ENCODE measurements around the gene TUBA1C. TPM values are rescaled to one million over a fixed set of nuclear protein-coding genes. Genes with fewer than 3 reads are reported as not detected.
"Not testable (repeated sequence)": the region's sequence is repeated elsewhere in the genome, so short reads cannot be mapped to it uniquely, and the experiment has no call there.

Gene TUBA1C
- total and polyA plus RNA-seq, 8 donors, result 63.7 to 403 (median 155) TPM

DNA sequence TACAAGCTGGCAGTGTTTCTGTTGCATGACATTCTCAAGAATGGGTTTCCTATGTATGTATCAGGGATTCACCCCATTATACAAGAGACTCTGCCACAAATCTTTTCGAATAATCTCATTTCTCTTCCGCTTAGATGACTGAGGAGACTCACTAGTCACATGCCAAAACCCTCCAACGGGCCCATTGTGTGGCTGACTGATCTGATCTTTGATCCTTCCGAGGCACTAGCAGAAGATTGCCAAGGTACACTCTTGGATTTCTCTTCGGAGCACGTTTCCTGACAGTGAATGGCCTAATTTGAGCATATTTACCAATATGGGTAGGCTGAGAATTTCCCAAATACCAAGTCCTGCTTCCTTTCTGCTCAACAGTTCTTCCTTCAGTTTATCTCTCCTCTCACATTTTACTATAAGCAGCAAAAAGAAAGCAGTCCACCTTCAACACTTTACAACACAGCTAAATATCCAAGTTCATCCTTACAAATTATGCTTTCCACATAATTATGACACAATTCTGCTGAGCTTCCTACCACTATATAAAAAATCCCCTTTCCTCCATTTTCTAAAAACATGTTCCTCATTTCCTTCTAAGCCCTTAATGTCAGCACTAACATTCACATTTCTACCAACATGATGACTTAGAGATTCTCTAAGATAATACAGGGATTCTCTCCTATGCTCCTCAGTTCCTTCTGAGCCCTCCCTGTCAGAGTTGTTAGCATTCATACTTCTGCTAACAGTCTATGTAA is 41.1 kb downstream of the TUBA1C start:
- no peaks in the 10 kb centered on the region for H3K9me3 ChIP-seq

DNA sequence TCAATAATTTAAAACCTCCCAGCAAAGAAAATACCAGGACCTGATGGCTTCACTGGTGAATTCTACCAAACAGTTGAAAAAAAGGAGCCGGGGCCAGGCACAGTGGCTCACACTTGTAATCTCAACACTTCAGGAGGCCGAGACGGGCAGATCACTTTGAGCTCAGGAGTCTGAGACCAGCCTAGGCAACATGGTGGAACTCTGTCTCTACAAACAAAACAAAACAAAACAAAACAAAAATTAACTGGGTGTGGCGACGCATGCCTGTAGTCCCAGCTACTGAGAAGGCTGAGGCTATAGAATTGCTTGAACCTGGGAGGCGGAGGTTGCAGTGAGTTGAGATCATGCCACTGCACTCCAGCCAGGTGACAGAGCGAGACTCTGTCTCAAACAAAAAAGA is 44.5 kb downstream of the TUBA1C start:
- TF ChIP-seq POLR2AphosphoS5 (IDR thresholded peaks at IDR 0.05) (no peak), EP300 (IDR thresholded peaks at IDR 0.05) (no peak), POLR2A (IDR thresholded peaks at IDR 0.05) (no peak), CTCF (IDR thresholded peaks at IDR 0.05) (no peak)
- no peak overlapping the region for H3K27ac ChIP-seq
- no peak for DNase-seq

More for the DNA sequence above, 41.1 kb downstream of the TUBA1C start:
- H3K27me3 ChIP-seq, result peaks cover 0 to 47% (median 0%) of the 10 kb centered on the region in 3 donors
- no peak overlapping the region for H3K27ac ChIP-seq
- H3K4me3 ChIP-seq, result no peak overlapping the region
- TF ChIP-seq POLR2A (IDR thresholded peaks at IDR 0.05) (no peak), CTCF (IDR thresholded peaks at IDR 0.05) (no peak), POLR2AphosphoS5 (IDR thresholded peaks at IDR 0.05) (no peak)
- intact Hi-C loops (cut with DNase I; ENCODE audit: low total_unique reads), result no loop called here
- WGBS, 5 donors, result 52 to 69% (median 65%) methylated on average over 6 of the region's 6 CpGs
- no peaks in the 10 kb centered on the region for H3K4me1 ChIP-seq
- no peak for DNase-seq
- H3K36me3 ChIP-seq, result no peaks in the 10 kb centered on the region

DNA sequence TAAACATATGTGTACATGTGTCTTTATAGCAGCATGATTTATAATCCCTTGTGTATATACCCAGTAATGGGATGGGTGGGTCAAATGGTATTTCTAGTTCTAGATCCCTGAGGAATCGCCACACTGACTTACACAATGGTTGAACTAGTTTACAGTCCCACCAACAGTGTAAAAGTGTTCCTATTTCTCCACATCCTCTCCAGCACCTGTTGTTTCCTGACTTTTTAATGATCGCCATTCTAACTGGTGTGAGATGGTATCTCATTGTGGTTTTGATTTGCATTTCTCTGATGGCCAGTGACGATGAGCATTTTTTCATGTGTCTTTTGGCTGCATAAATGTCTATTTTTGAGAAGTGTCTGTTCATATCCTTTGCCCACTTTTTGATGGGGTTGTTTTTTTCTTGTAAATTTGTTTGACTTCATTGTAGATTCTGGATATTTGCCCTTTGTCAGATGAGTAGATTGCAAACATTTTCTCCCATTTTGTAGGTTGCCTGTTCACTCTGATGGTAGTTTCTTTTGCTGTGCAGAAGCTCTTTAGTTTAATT is 45.6 kb downstream of the TUBA1C start:
- intact Hi-C loops (cut with DNase I; ENCODE audit: low total_unique reads); H3K4me3 ChIP-seq; DNase-seq; H3K36me3 ChIP-seq; H3K9me3 ChIP-seq; H3K4me1 ChIP-seq; H3K27ac ChIP-seq: not testable (repeated sequence)
- H3K27me3 ChIP-seq, result peaks cover 0 to 22% (median 0%) of the 10 kb centered on the region in 3 donors
- 34 to 75% (median 69%) methylated on average over 1 to 2 of the region's 3 CpGs for WGBS, 5 donors

More for the DNA sequence above, 44.5 kb downstream of the TUBA1C start:
- Histone ChIP-seq H3K9me3 (no peaks in the 10 kb centered on the region), H3K36me3 (no peaks in the 10 kb centered on the region), H3K4me3 (no peak overlapping the region), H3K27me3 (peaks cover 0 to 25% (median 0%) of the 10 kb centered on the region in 3 donors), H3K4me1 (no peaks in the 10 kb centered on the region)
- WGBS, 5 donors, result 83 to 88% (median 86%) methylated on average over 7 of the region's 7 CpGs
- intact Hi-C loops (cut with DNase I; ENCODE audit: low total_unique reads), result no loop called here

DNA sequence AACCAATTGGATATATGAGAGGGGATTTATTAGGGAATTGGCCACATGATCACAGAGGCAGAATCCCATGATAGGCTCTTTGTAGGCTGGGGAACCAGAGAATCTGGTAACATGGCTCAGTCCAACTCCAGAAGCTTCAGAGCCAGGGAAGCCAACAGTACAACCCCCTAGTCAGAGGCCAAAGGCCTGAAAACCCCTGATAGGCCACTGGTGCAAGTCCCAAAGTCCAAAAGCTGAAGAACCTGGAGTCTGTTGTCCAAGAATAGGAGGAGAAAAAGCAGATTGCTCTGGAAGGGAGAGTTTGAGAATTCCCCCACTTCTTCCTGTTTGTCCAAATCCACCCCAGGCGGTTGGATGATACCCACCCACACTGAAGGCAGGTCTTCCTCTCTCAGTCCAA is 49.9 kb downstream of the TUBA1C start:
- Histone ChIP-seq H3K36me3 (no peaks in the 10 kb centered on the region), H3K9me3 (no peaks in the 10 kb centered on the region), H3K4me1 (no peaks in the 10 kb centered on the region), H3K4me3 (no peak overlapping the region), H3K27ac (no peak overlapping the region), H3K27me3 (peaks cover 0 to 13% (median 0%) of the 10 kb centered on the region in 3 donors)
- intact Hi-C loops (cut with DNase I; ENCODE audit: low total_unique reads), result no loop called here
- no peak for DNase-seq
- TF ChIP-seq EP300 (IDR thresholded peaks at IDR 0.05) (no peak), POLR2AphosphoS5 (IDR thresholded peaks at IDR 0.05) (no peak), POLR2A (IDR thresholded peaks at IDR 0.05) (no peak), CTCF (IDR thresholded peaks at IDR 0.05) (no peak)
- 83 to 92% (median 87%) methylated on average over 1 of the region's 1 CpG for WGBS, 5 donors

GRCh38 chr12:49317118-49317517 is 52.2 kb downstream of the TUBA1C start:
- DNase-seq; H3K4me1 ChIP-seq; intact Hi-C loops (cut with DNase I; ENCODE audit: low total_unique reads); H3K27ac ChIP-seq; H3K27me3 ChIP-seq; H3K36me3 ChIP-seq; H3K9me3 ChIP-seq; H3K4me3 ChIP-seq: not testable (repeated sequence)
- whole genome bisulfite sequencing, 5 donors, result 93 to 97% (median 96%) methylated on average over 10 of the region's 10 CpGs

DNA sequence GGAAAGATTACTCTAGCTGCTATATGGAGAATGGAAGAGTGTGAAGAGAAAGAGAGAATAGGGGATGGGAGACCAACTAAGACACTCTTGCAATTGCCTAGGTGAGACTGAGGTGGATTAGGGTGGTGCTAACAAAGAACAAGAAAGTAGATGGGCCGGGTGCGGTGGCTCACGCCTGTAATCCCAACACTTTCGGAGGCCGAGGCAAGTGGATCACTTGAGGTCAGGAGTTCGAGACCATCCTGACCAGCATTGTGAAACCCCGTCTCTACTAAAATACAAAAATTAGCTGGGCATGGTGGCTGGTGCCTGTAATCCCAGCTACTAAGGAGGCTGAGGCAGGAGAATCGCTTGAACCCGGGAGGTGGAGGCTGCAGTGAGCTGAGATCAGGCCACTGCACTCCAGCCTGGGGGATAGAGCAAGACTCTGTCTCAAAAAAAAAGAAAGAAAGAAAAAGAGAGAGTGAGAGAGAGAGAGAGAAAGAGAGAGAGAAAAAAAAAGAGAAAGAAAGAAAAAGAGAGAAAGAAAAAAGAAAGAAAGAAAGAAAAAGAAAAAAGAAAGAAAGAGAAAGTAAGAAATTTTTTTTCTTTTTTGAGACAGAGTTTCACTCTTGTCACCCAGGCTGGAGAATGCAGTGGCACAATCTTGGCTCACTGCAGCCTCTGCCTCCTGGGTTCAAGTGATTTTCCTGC is 55.7 kb downstream of the TUBA1C start:
- H3K27me3 ChIP-seq; H3K27ac ChIP-seq; DNase-seq; H3K36me3 ChIP-seq; H3K9me3 ChIP-seq; intact Hi-C loops (cut with DNase I; ENCODE audit: low total_unique reads); H3K4me3 ChIP-seq: not testable (repeated sequence)
- peaks cover 12 to 21% (median 15%) of the 10 kb centered on the region in 4 donors for H3K4me1 ChIP-seq
- 89 to 93% (median 93%) methylated on average over 9 of the region's 9 CpGs for WGBS, 5 donors
